Skin of body (tissue), 2 donors: ENCODE results near the gene SPECC1. TPM values are rescaled to one million over a fixed set of nuclear protein-coding genes. Genes with fewer than 3 reads are reported as not detected.
A peak's percentile ranks its signal among the peaks of the same experiment; 100 is the strongest.
"Not testable (repeated sequence)": the region's sequence is repeated elsewhere in the genome, so short reads cannot be mapped to it uniquely, and the experiment has no call there.

Experiments
- DNase-seq: peaks from one replicate; lab custom pipeline; 2025; lab: John Stamatoyannopoulos, UW
- total RNA-seq: library from RNA; depleted of rRNA; stranded (reverse); fragments of >200 nt; gene quantifications from one replicate; pipeline ENCODE4 v1.2.3, GENCODE V29; 2014

The SPECC1 gene
- total RNA-seq, 1 donor from 2014 or later = 21.3 TPM

DNA sequence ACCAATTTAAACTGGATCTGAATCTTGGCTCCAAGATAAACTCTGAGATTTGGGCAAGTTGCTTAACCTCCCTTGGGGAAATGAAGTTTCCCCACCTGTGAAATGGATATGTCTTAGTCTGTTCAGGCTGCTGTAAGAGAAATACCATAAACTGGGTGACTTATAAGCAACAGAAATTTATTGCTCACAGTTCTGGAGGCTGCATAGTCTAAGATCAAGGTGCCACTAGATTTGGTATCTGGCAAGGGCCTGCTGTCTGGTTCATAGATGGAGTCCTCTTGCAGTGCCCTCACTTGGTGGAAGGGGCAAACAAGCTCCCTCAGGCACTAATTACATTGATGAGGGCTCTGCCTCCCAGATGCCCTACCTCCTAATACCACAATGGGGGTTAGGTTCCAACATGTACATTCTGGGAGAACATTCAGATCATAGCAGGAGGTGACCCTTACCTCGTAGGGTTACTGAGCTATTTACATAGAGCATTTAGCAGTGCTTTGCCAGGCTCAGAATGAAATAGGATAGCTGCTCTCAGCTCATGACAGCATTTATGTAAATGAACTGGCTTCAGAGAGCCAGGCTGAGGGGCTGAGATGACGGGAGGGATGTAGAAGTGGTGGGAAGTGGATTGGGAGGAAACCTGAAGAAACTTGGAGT is 83.9 kb downstream of the SPECC1 start:
- no peak for DNase-seq

DNA sequence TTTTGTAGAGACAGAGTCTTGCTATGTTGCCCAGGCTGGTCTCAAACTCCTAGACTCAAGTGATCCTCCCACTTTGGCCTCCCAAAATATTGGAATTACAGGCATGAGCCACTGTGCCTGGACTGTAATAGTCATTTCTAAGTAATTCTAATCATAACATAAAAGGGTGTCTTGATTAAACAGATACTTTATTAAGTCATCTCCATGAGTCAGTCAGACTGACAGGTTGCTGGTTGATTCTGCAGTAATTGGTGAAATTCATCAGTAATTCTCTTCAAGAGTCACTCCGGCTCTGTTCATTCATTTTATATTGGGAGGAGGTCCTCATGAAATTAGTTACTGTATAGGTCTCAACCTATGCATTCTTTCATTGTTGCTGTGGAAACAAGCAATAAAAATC is 85.6 kb downstream of the SPECC1 start:
- DNase-seq = no peak

DNA sequence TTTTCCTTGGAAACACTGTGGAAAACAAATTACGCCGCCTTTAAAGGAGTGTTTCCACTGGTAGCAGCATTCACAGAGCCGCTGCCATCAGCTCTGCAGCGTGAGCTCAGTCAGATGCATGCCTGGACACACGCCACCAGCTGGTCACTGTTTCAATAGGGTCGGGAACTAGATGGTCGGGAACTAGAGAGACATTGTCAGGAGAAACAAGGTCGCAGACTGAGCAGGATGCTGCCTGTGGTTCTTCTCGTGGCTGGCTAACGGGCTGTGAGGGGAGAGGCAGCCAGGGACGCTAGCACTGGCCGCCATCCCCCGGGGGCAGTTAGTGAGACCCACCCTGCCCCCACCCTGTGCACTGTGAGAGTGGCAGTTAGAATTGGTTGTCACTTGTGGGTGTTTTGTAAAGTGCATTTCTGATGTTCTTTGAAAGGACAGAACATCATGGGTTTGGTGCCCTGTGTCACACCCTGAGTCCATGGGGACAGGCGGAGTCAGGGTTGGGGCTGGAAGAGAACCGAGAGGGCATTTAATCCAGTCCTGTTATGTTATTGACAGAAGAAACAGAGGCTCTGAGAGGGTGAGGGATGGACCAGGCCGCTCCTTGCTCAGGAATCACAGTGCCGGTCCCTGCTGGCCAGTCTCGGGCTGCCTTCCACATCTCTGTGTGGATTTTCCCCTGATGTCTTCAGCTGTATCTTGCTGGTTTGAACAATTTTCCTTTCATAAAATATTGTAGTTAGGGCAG is 86.3 kb downstream of the SPECC1 start:
- DNase-seq = peak; percentile 67

- no peak for DNase-seq
Measured at GRCh38 chr17:20096430-20096829, 87.3 kb downstream of the SPECC1 start.

DNA sequence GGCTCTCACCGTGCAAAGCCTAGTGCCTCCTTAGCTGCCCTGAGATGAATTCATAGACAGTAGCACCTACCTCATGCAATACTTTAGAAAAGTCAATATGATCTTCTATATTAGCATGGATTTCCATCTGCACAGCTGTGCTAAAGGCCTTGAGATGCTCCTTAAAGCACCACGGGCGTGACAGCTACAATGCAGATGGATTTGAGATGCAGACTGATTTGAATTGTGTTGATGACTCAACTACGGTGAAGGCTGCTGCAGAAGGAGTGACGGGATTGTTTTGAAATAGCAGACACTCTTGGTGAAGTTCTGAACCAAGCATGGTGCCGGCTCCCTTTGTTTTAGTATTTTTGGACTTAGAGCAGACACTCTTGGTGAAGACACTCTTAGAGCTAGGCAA is 88.2 kb downstream of the SPECC1 start:
- DNase-seq = no peak

GRCh38 chr17:20098314-20098713 is 89.2 kb downstream of the SPECC1 start:
- DNase-seq = no peak

GRCh38 chr17:20100806-20101205 is 91.6 kb downstream of the SPECC1 start:
- DNase-seq = not testable (repeated sequence)

GRCh38 chr17:20103454-20104446 is 94.6 kb downstream of the SPECC1 start:
- DNase-seq = peak; percentile 53

DNA sequence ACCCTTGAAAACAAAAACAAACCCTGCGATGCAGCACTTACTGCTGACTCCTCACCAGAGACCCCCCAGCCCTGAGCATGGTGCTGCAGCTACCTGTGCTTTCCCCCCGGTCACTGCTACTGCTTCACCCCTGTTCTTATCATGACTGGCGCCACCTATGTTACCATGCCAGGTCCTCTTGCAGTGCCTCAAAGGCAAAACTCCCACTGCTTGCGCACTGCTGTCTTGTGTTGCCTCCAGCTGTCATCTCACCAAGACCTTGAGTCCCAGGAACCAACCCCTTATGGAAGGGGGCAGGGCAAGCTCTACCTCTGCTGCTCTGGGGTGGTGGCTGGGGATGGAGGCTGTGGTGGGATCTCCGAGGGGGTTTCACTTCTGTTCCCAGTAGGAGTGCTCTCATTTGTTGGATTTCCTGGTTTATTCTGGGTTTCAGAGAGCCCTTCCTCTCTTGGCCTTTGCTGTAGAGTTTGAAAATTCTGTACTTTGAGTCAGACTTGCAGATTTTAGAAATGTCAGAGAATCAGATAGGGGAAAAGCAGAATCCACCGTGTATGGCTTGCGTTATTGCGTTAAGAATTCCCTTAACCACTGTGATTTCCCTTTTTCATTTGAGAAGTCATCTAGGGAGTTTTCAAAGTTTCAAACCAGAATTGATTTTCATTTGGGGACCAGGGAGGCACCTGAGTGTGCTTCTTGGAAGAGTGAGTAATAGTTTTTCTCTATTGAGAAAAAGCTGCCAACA is 96.6 kb downstream of the SPECC1 start:
- no peak for DNase-seq

- DNase-seq = not testable (repeated sequence)
Measured at GRCh38 chr17:20106446-20106845, 97.3 kb downstream of the SPECC1 start.

DNA sequence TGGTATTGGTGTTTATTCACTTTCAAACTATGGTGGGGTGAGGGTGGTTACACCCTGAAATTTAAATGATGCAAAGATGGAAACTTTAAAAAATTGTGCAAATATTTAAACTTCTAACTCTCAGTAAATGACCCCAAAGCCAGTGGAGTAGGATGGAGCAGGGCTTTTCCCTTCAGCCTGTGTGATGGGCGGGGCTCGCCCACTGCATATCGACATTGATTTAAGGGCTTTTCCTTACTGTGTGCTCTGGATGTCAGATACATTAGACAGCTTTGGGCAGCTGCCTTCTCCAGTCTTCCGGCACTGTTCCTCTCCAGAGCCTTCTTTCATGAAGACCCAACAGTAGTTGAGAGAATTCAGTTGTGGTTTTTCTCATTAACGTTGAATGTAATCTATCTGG is 99.9 kb downstream of the SPECC1 start:
- no peak for DNase-seq

GRCh38 chr17:20111538-20111937 is 102.4 kb downstream of the SPECC1 start:
- DNase-seq = no peak

- DNase-seq = no peak
Measured at GRCh38 chr17:20114466-20114865, 105.3 kb downstream of the SPECC1 start.

GRCh38 chr17:20116683-20117309 is 107.6 kb downstream of the SPECC1 start:
- DNase-seq = peak; percentile 49

DNA sequence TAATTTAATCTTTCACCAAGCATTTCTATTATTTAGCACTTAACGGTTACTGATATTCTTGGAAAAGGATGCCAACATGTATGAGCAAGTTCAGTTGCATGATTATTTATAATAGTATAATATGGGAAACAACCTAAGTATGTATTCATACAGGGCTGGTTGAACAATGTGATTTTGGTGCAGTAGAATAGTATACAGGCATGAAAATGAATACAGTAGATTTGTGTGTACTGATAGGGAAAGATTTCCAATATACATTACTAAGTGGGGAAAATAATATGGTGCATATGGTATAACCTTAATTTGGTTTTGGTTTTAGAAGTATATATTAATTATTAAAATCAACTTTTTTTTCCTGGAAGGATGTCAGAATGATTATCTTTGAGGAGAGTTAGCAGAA is 109.1 kb downstream of the SPECC1 start:
- DNase-seq = no peak

DNA sequence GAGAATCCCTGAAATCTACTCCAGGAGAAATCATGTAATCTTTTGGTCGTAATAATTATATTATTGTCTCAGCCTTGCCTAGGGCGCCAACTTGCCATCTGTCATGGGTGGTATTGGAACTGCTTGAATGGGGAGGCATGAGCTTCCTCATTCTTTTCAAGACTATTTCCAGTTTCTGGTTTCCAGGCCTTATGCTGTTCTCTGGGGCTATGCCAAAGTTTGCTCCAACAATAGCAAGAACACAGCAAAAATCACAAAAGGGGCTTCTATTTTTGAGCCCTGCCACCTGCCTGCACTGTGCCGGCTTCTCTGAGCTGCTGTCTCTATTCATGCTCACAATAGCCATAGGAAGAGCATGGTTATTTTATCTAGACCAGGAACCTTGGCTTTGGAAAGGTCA is 111.7 kb downstream of the SPECC1 start:
- DNase-seq = no peak

DNA sequence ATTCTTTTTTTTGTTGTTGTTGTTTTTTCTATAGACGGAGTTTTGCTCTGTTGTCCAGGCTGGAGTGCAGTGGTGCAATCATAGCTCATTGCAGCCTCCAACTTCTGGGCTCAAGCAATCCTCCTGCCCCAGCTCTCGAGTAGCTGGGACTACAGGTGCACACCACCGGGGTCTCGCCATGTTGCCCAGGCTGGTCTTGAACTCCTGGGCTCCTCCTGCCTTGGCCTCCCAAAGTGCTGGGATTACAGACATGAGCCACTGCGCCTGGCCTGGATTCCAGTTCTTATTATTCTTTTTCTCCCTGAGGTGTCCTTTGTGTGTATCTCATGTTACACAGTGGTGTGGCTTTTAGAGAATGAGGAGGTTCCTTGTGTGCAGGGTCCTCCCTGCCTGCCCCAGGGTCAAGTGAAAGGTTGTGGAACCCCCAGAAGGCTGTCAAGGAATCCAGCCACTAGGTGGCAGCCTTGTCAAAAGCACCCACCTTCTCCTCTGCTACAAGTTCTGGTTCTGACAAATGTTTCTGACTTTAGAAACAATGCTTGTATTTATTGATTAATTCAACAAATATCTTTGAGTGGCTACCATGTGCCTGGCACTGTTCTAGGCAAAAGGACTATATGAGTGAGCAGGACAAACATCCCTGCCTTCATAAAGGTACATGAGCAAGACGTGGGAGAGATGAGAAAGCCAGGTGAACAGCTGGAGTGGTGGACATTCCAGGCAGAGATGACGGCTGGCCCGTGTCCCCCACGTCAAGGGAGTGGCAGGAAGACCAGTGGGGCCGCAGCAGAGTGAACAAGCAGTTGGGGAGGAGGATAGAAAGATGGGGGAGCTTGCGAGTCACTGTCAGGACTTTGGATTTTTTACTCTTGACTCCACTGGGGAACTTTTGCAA is 112.4 kb downstream of the SPECC1 start:
- no peak for DNase-seq

GRCh38 chr17:20122254-20122879 is 113.2 kb downstream of the SPECC1 start:
- DNase-seq = no peak

DNA sequence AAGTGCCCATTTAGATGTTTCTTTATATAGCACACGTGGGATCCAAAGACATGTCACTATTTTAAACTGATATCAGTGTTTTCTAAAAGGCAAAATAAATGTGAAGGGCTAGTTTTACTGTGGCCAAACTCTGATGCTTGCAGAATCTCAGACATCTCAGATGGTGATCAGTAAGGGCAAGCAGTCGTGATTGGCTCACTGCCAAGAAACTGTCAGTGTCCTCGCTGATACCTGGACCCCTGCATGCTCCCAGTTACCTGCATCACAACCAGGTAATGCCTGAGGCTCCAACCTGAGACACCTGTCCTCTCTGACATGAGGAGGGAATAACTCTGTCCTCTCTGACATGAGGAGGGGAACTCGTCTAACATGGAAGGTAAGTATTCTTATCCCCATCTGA is 114.0 kb downstream of the SPECC1 start:
- no peak for DNase-seq
